Astrocyte (in vitro differentiated cells and primary cell): Measurements from ENCODE around the gene PCDHB7.

Experiments used
- EZH2 ChIP-seq: IDR thresholded peaks from 2 replicates; pipeline ENCODE4 v1.6.1; 2012; ENCODE audit warnings: mild to moderate bottlenecking, low read length, inconsistent platforms; ENCODE audit not compliant: insufficient read depth
- TF ChIP-seq, protein P1 (sequence below): IDR thresholded peaks from 2 replicates; pipeline ENCODE4 v1.5.1; 2011; ENCODE audit warnings: low read depth, mild to moderate bottlenecking, inconsistent platforms, low read length, moderate library complexity; ENCODE audit not compliant: insufficient read depth

DNA sequence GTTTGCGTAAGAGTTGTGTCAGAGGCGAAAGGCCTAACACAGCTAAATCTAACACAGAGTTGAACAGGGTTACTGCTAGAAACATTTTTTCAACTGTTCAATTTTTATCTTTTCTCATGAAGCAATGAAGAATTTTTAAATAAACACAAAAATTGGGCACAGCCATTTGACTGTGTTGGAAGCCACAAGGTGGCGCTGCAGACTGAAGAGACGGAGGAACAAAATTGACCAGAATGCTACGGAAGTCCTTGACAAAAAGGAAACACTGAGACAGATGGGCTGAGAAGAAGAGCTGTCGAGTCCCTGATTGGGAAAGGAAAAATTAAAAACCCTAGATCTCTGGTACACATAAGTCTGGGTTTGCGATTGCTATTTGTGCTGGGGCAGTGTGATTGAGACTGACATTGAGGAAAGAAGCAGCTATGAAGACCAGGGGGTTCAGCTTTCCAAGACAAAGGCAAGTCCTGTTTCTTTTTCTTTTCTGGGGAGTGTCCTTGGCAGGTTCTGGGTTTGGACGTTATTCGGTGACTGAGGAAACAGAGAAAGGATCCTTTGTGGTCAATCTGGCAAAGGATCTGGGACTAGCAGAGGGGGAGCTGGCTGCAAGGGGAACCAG lies 14.6 kb downstream of the PCDHB7 start, which contains the start of gene PCDHB9:
- no peak for TF ChIP-seq EZH2
- TF ChIP-seq, protein P1, sequence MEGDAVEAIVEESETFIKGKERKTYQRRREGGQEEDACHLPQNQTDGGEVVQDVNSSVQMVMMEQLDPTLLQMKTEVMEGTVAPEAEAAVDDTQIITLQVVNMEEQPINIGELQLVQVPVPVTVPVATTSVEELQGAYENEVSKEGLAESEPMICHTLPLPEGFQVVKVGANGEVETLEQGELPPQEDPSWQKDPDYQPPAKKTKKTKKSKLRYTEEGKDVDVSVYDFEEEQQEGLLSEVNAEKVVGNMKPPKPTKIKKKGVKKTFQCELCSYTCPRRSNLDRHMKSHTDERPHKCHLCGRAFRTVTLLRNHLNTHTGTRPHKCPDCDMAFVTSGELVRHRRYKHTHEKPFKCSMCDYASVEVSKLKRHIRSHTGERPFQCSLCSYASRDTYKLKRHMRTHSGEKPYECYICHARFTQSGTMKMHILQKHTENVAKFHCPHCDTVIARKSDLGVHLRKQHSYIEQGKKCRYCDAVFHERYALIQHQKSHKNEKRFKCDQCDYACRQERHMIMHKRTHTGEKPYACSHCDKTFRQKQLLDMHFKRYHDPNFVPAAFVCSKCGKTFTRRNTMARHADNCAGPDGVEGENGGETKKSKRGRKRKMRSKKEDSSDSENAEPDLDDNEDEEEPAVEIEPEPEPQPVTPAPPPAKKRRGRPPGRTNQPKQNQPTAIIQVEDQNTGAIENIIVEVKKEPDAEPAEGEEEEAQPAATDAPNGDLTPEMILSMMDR, result peak; percentile 9
